ENCODE data around the gene L3HYPDH.
"Not testable (repeated sequence)": the region's sequence is repeated elsewhere in the genome, so short reads cannot be mapped to it uniquely, and the experiment has no call there.

The L3HYPDH gene

GRCh38 chr14:59464486-59465315 lies 19.5 kb downstream of the L3HYPDH start:
- no peak for DNase-seq (ENCODE audit: low read depth in 1 of 2, low spot score in 1 of 2)
- TF ChIP-seq JUND (IDR thresholded peaks at IDR 0.05; ENCODE audit: low read depth) = no peak
- in situ Hi-C loops (cut with HindIII; ENCODE audit: low pct_unique_long_range_greater_than_20kb, low sequenced_read_pairs) = no loop called here

- in situ Hi-C loops (cut with HindIII; ENCODE audit: low pct_unique_long_range_greater_than_20kb, low sequenced_read_pairs) = no loop called here
- TF ChIP-seq JUND (IDR thresholded peaks at IDR 0.05; ENCODE audit: low read depth) = no peak
- DNase-seq (ENCODE audit: low read depth in 1 of 2, low spot score in 1 of 2) = no peak
Observed at GRCh38 chr14:59463787-59464485, 20.3 kb downstream of the L3HYPDH start.

- no peak for TF ChIP-seq JUND (IDR thresholded peaks at IDR 0.05; ENCODE audit: low read depth)
- in situ Hi-C loops (cut with HindIII; ENCODE audit: low pct_unique_long_range_greater_than_20kb, low sequenced_read_pairs) = no loop called here
- no peak for DNase-seq (ENCODE audit: low read depth in 1 of 2, low spot score in 1 of 2)
Observed at GRCh38 chr14:59461891-59462290, 22.3 kb downstream of the L3HYPDH start.

DNA sequence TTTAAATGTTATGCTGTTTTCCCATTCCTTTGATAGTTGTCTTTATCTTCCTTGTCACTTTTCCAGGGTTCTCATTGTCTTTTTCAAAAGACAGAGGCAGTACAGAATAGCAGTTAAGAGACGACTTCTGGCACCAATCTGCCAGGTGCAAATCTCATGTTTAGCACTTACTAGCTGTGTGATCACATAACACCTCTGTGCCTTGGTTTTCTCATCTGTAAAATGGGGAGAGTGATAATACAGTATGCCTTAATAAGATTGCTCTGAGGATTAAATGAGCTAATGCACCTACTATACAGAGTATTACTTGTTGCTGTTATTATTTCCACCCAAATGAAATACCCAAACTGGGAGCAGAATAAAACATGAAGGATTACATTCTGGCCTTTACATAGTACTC lies 23.8 kb downstream of the L3HYPDH start:
- no peak for DNase-seq (ENCODE audit: low read depth in 1 of 2, low spot score in 1 of 2)
- in situ Hi-C loops (cut with HindIII; ENCODE audit: low pct_unique_long_range_greater_than_20kb, low sequenced_read_pairs) = no loop called here
- no peak for TF ChIP-seq JUND (IDR thresholded peaks at IDR 0.05; ENCODE audit: low read depth)

DNA sequence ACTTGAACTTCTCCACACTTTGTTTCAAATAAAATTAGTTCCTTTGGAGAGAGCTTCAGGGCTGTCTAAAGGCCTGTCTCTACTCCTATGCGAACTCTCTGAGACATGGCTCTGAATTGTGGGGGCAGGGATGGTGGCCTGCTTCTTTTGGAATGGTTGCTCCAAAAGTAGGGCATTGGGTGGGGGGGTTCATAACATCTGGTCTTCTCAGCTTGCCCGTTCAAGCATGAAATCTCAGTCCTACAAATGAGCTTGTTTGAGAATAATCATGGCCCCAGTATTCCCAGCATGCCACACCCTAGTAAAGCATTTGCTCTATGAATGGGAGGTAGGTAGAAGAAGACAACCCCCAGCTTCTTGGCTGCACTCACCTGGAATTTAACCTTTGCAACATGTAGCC lies 25.7 kb downstream of the L3HYPDH start:
- in situ Hi-C loops (cut with HindIII; ENCODE audit: low pct_unique_long_range_greater_than_20kb, low sequenced_read_pairs) = no loop called here
- TF ChIP-seq JUND (IDR thresholded peaks at IDR 0.05; ENCODE audit: low read depth) = no peak
- DNase-seq (ENCODE audit: low read depth in 1 of 2, low spot score in 1 of 2) = no peak

- DNase-seq (ENCODE audit: low read depth in 1 of 2, low spot score in 1 of 2) = no peak
- in situ Hi-C loops (cut with HindIII; ENCODE audit: low pct_unique_long_range_greater_than_20kb, low sequenced_read_pairs) = no loop called here
- TF ChIP-seq JUND (IDR thresholded peaks at IDR 0.05; ENCODE audit: low read depth) = no peak
Observed at GRCh38 chr14:59455411-59455810, 28.8 kb downstream of the L3HYPDH start.

DNA sequence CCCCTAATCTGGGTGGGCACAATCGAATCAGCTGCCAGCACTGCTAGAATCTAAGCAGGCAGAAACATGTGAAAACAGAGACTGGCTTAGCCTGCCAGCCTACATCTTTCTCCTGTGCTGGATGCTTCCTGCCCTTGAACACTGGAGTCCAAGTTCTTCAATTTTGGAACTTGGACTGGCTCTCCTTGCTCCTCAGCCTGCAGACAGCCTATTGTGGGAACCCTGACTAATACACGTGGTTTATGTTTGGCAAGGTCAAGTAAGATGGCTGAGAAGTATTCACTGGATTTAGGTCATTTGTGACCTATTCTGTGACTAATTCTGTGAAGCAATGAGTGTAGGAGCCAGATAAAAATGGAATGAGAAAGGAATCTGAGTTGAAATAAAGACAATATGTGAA lies 30.1 kb downstream of the L3HYPDH start:
- DNase-seq (ENCODE audit: low read depth in 1 of 2, low spot score in 1 of 2) = no peak
- no peak for TF ChIP-seq JUND (IDR thresholded peaks at IDR 0.05; ENCODE audit: low read depth)
- in situ Hi-C loops (cut with HindIII; ENCODE audit: low pct_unique_long_range_greater_than_20kb, low sequenced_read_pairs) = no loop called here

GRCh38 chr14:59451849-59452248 lies 32.4 kb downstream of the L3HYPDH start:
- no peak for TF ChIP-seq JUND (IDR thresholded peaks at IDR 0.05; ENCODE audit: low read depth)
- DNase-seq (ENCODE audit: low read depth in 1 of 2, low spot score in 1 of 2) = no peak
- in situ Hi-C loops (cut with HindIII; ENCODE audit: low pct_unique_long_range_greater_than_20kb, low sequenced_read_pairs) = no loop called here

DNA sequence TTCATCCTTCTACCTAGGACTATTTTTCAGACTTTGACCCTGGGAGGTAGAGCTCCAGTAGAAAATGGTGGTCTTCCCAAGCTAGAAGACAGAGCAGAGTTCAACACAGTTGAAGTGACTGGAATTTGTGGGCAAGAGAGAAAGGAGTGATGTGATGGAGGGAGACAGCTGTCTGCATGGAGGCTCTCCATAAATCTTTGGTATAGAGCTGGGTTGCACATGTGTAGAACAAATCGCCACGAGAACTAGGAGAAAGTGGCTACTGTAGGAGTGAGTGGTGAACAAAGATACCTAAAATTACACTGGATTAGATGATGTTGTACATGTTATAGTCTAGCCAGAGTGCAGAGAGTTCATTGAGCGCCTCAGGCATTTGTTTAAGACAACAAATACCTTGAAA lies 33.5 kb downstream of the L3HYPDH start:
- in situ Hi-C loops (cut with HindIII; ENCODE audit: low pct_unique_long_range_greater_than_20kb, low sequenced_read_pairs) = no loop called here
- peak in 1 of 2 experiments; percentile 30 for DNase-seq (ENCODE audit: low read depth in 1 of 2, low spot score in 1 of 2)
- no peak for TF ChIP-seq JUND (IDR thresholded peaks at IDR 0.05; ENCODE audit: low read depth)

DNA sequence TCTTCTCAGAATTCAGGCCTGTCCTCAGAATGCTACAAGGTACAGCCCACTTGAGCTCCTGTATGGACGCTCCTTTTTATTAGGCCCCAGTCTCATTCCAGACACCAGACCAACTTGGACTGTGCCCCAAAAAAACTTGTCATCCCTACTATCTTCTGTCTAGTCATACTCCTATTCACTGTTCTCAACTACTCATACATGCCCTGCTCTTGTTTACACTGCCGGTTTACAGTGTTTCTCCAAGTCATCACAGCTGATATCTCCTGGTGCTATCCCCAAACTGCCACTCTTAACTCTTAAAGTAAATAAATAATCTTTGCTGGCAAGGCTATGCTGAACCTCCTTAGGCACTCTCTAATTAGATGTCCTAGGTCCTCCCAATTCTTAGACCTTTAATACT lies 35.5 kb downstream of the L3HYPDH start:
- DNase-seq (ENCODE audit: low read depth in 1 of 2, low spot score in 1 of 2); in situ Hi-C loops (cut with HindIII; ENCODE audit: low pct_unique_long_range_greater_than_20kb, low sequenced_read_pairs): not testable (repeated sequence)

DNA sequence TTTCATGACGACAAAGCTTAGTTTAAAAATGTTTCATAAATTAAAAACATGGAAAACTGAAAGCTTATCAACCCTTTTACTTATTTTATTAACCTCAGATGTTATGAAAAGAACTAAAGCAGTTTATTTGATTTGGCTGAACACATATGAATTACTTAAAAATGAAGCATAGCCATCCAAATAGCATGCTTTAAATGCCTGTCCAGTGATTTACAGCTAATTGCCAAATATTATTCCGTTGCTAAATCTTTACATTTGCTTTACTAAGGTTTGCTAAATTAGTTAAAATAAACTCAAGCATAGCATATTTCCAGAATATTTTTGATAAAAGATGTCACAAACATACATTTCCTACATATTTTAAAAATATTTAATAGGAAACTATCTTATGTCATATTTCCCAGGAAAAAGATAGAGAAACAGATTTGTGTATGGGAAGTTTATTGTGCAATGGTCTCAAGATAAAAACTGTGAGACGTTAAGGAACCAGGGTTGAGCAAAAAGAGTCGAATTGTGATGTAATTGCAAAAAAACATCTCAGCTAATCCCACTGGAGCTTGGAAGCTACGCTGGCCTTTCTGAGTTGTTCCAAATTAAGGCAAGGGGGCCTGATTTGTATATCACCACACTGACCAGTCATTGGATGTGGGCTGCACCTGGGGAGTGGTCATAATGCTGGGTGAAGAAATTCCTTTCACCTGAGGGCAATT lies 44.8 kb downstream of the L3HYPDH start:
- in situ Hi-C loops (cut with HindIII; ENCODE audit: low pct_unique_long_range_greater_than_20kb, low sequenced_read_pairs) = no loop called here
- no peak for TF ChIP-seq JUND (IDR thresholded peaks at IDR 0.05; ENCODE audit: low read depth)
- DNase-seq (ENCODE audit: low read depth in 1 of 2, low spot score in 1 of 2) = no peak

DNA sequence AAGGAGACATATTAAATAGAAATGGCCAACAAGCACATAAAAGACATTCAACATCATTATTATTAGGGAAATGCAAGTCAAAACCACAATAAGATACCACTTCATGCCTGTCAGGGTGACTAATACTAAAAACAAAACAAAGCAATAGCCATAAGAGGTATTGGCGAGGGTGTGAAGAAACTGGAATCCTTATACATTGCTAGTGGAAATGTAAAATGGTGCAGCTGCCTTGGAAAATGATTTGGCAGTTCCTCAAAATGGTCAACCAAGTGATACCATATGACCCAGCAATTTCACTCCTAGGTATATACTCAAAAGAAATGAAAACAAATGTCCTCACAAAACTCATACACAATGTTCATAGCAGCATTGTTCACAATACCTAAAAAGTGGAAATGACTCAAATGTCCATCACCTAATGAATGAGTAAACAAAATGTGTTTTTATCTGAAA lies 46.0 kb downstream of the L3HYPDH start:
- in situ Hi-C loops (cut with HindIII; ENCODE audit: low pct_unique_long_range_greater_than_20kb, low sequenced_read_pairs) = no loop called here
- TF ChIP-seq JUND (IDR thresholded peaks at IDR 0.05; ENCODE audit: low read depth) = no peak
- no peak for DNase-seq (ENCODE audit: low read depth in 1 of 2, low spot score in 1 of 2)

GRCh38 chr14:59435987-59436386 lies 48.2 kb downstream of the L3HYPDH start:
- DNase-seq (ENCODE audit: low read depth in 1 of 2, low spot score in 1 of 2) = no peak
- in situ Hi-C loops (cut with HindIII; ENCODE audit: low pct_unique_long_range_greater_than_20kb, low sequenced_read_pairs) = no loop called here
- no peak for TF ChIP-seq JUND (IDR thresholded peaks at IDR 0.05; ENCODE audit: low read depth)

Data from T47D (cell line).